Mucosa of stomach (tissue), 1 donor: ENCODE data around the gene RBBP4.
"Not testable (repeated sequence)": the region's sequence is repeated elsewhere in the genome, so short reads cannot be mapped to it uniquely, and the experiment has no call there.

Experiments used
- H3K27me3 ChIP-seq: one replicate; pipeline ENCODE4 v1.7.0; 2013; ENCODE audit warnings: mild to moderate bottlenecking, low read length; ENCODE audit not compliant: control insufficient read depth, insufficient read depth
- H3K36me3 ChIP-seq: one replicate; pipeline ENCODE4 v1.7.0; 2013; ENCODE audit warnings: low read length; ENCODE audit not compliant: control insufficient read depth, insufficient read depth
- H3K4me1 ChIP-seq: one replicate; pipeline ENCODE4 v1.7.0; 2013; ENCODE audit warnings: mild to moderate bottlenecking, low read length; ENCODE audit not compliant: control insufficient read depth, insufficient read depth
- H3K4me3 ChIP-seq: one replicate; pipeline ENCODE4 v1.7.0; 2013; ENCODE audit warnings: low read length
- H3K9ac ChIP-seq: one replicate; pipeline ENCODE4 v1.7.0; 2013; ENCODE audit warnings: mild to moderate bottlenecking, low read length, moderate library complexity
- H3K9me3 ChIP-seq: one replicate; pipeline ENCODE4 v1.7.0; 2013; ENCODE audit warnings: mild to moderate bottlenecking, low read length, moderate library complexity; ENCODE audit not compliant: control insufficient read depth
- donor health status: Pancreatic carcinoma.

Gene RBBP4

GRCh38 chr1:32701951-32702598 is 51.1 kb downstream of the RBBP4 start:
- H3K4me1 ChIP-seq = peaks cover 28% of the 10 kb centered on the region

GRCh38 chr1:32702599-32703478 is 51.8 kb downstream of the RBBP4 start, which contains the start of gene SYNC:
Gene SYNC, minus strand, starts transcription at chr1:32702770. Its CDS starts 110 bp downstream, at chr1:32702660.
- H3K4me1 ChIP-seq = peaks cover 28% of the 10 kb centered on the region
- H3K9me3 ChIP-seq = no peaks in the 10 kb centered on the region
- peaks cover 6% of the 10 kb centered on the region for H3K27me3 ChIP-seq
- no peaks in the 10 kb centered on the region for H3K36me3 ChIP-seq
- no peak within 1 kb of the TSS for H3K4me3 ChIP-seq
- peak within 1 kb of the TSS; percentile 61 for H3K9ac ChIP-seq

More at GRCh38 chr1:32701951-32702598, 51.1 kb downstream of the RBBP4 start:
- H3K36me3 ChIP-seq = no peaks in the 10 kb centered on the region
- H3K9ac ChIP-seq = peak overlapping the region; percentile 7
- peaks cover 6% of the 10 kb centered on the region for H3K27me3 ChIP-seq
- no peak overlapping the region for H3K4me3 ChIP-seq
- no peaks in the 10 kb centered on the region for H3K9me3 ChIP-seq

- Histone ChIP-seq H3K9ac (peak overlapping the region; percentile 61), H3K36me3 (no peaks in the 10 kb centered on the region), H3K4me3 (no peak overlapping the region), H3K27me3 (peaks cover 6% of the 10 kb centered on the region), H3K4me1 (peaks cover 28% of the 10 kb centered on the region), H3K9me3 (no peaks in the 10 kb centered on the region)
These were observed 52.7 kb downstream of the RBBP4 start for GRCh38 chr1:32703479-32704291.

GRCh38 chr1:32705516-32705915 is 54.5 kb downstream of the RBBP4 start:
- H3K4me1 ChIP-seq = peaks cover 28% of the 10 kb centered on the region
- no peak overlapping the region for H3K9ac ChIP-seq
- no peak overlapping the region for H3K4me3 ChIP-seq
- H3K27me3 ChIP-seq = peaks cover 6% of the 10 kb centered on the region
- H3K36me3 ChIP-seq = no peaks in the 10 kb centered on the region
- no peaks in the 10 kb centered on the region for H3K9me3 ChIP-seq

GRCh38 chr1:32706491-32706890 is 55.5 kb downstream of the RBBP4 start:
- Histone ChIP-seq H3K9me3 (no peaks in the 10 kb centered on the region), H3K36me3 (no peaks in the 10 kb centered on the region), H3K27me3 (peaks cover 6% of the 10 kb centered on the region), H3K4me1 (peaks cover 25% of the 10 kb centered on the region), H3K9ac (no peak overlapping the region), H3K4me3 (no peak overlapping the region)

GRCh38 chr1:32709075-32709474 is 58.1 kb downstream of the RBBP4 start:
- Histone ChIP-seq H3K9me3 (no peaks in the 10 kb centered on the region), H3K4me1 (peaks cover 26% of the 10 kb centered on the region), H3K4me3 (no peak overlapping the region), H3K27me3 (no peaks in the 10 kb centered on the region), H3K9ac (no peak overlapping the region), H3K36me3 (no peaks in the 10 kb centered on the region)

- H3K27me3 ChIP-seq = no peaks in the 10 kb centered on the region
- no peak overlapping the region for H3K4me3 ChIP-seq
These were observed 58.5 kb downstream of the RBBP4 start for GRCh38 chr1:32709476-32709875.

GRCh38 chr1:32711221-32711620 is 60.2 kb downstream of the RBBP4 start:
- H3K27me3 ChIP-seq = not testable (repeated sequence)

More at GRCh38 chr1:32709476-32709875, 58.5 kb downstream of the RBBP4 start:
- H3K9me3 ChIP-seq = no peaks in the 10 kb centered on the region
- no peak overlapping the region for H3K9ac ChIP-seq
- peaks cover 30% of the 10 kb centered on the region for H3K4me1 ChIP-seq
- no peaks in the 10 kb centered on the region for H3K36me3 ChIP-seq

GRCh38 chr1:32713081-32713480 is 62.1 kb downstream of the RBBP4 start:
- Histone ChIP-seq H3K9me3 (no peaks in the 10 kb centered on the region), H3K9ac (no peak overlapping the region), H3K36me3 (no peaks in the 10 kb centered on the region), H3K4me1 (peaks cover 46% of the 10 kb centered on the region), H3K4me3 (no peak overlapping the region), H3K27me3 (no peaks in the 10 kb centered on the region)

More at GRCh38 chr1:32711221-32711620, 60.2 kb downstream of the RBBP4 start:
- not testable (repeated sequence) for H3K4me3 ChIP-seq, H3K9ac ChIP-seq, H3K36me3 ChIP-seq, H3K9me3 ChIP-seq
- peaks cover 40% of the 10 kb centered on the region for H3K4me1 ChIP-seq

GRCh38 chr1:32714277-32714676 is 63.3 kb downstream of the RBBP4 start:
- no peaks in the 10 kb centered on the region for H3K27me3 ChIP-seq
- peaks cover 46% of the 10 kb centered on the region for H3K4me1 ChIP-seq
- no peak overlapping the region for H3K9ac ChIP-seq
- no peaks in the 10 kb centered on the region for H3K36me3 ChIP-seq
- no peaks in the 10 kb centered on the region for H3K9me3 ChIP-seq
- H3K4me3 ChIP-seq = no peak overlapping the region

GRCh38 chr1:32715901-32716311 is 64.9 kb downstream of the RBBP4 start:
- no peak overlapping the region for H3K4me3 ChIP-seq
- H3K36me3 ChIP-seq = no peaks in the 10 kb centered on the region
- no peaks in the 10 kb centered on the region for H3K9me3 ChIP-seq
- no peaks in the 10 kb centered on the region for H3K27me3 ChIP-seq
- peaks cover 46% of the 10 kb centered on the region for H3K4me1 ChIP-seq
- H3K9ac ChIP-seq = peak overlapping the region; percentile 57
